HTR-8/SVneo (cell line): ENCODE data around the gene SSPN.
A peak's percentile ranks its signal among the peaks of the same experiment; 100 is the strongest.

Source experiments
- DNase-seq: peaks from one replicate; pipeline ENCODE4 v3.0.0; 2011; ENCODE audit warnings: low spot score, mixed read lengths; ENCODE audit not compliant: insufficient read length
- FAIRE-seq: peaks from 2 replicates; lab custom pipeline; 2011; peaks lifted over from hg19 to GRCh38; lab: Jason Lieb, UNC

SSPN gene

GRCh38 chr12:26279091-26279490, 83.7 kb downstream of the SSPN start:
- DNase-seq, result no peak

DNA sequence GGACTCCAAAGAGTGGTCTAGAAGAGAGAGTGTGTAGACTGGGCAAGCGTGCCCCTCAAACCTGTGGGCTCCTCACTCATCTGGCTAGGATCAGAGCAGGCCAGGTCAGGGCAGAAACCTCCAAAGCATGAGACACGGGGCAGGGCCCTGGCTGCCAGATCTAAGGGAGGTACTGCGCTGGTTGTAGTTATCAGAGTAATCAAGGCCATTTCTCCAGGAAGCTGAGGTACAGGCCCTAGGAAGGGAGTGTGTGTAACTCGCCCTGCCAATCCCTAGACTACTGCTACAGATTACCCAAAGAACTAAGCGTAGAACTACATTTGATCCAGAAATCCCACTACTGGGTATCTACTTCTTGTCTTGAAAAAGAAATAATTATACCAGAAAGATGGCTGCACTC, 84.5 kb downstream of the SSPN start:
- FAIRE-seq (no peak), DNase-seq (no peak)

More at GRCh38 chr12:26279091-26279490, 83.7 kb downstream of the SSPN start:
- FAIRE-seq, result no peak

GRCh38 chr12:26280869-26281268, 85.5 kb downstream of the SSPN start:
- FAIRE-seq (no peak), DNase-seq (no peak)

DNA sequence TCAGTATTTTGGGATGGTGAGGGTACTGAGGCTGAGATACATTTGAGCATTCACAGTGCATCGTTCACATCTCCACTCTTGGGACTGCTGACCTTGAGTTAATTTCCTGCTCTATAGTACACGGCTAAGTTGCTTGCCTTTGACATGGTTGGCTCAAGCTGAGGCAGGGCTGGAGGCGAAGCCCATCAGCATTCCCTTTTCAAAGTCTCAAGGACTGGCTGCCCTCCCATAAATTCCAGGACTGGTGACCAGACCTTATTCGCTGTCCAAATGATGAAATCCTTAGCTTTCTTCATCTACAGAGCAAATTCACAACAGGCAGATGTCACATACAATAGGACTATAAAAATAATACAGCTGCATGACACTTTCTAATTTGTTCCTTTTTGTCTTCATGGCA, 85.9 kb downstream of the SSPN start:
- FAIRE-seq (peak; percentile 55), DNase-seq (no peak)

GRCh38 chr12:26282339-26282940, 87.1 kb downstream of the SSPN start:
- DNase-seq, result no peak

DNA sequence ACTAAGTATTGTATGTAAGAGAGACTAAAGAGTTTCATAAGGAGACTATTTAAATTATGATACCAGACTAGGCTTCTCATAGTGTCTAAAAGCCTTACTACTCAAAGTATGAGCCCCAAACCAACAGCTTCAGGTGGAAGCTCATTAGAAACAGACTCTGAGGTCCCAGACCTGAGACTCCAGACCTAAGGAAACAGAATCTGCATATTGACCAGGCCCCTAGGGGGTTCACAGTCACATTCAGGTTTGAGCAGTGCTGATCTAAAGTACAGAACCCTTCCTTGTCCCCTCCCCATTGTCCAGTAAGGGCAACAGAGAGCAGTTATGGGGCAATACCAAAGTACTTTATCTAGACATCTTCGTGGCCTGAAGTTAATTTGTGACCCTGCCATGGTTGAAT, 87.7 kb downstream of the SSPN start:
- DNase-seq (no peak), FAIRE-seq (no peak)

More at GRCh38 chr12:26282339-26282940, 87.1 kb downstream of the SSPN start:
- no peak for FAIRE-seq

DNA sequence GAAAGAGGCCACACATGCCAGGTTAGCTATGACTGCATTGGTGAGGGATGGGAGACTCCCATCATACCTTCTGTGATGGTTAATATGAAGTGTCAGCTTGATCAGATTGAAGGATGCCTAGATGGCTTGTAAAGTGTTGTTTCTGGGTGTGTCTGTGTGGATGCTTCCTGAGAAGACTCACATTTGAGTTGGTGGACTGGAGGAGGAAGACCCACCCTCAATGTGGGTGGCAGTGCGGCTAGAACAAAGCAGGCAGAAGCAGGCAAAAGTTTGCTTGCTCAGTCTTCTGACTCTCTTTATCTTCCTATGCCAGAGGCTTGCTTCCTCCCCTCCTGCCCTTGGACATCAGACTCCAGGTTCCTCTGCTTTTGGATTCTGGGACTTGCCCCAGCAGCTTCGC, 88.2 kb downstream of the SSPN start:
- peak; percentile 52 for FAIRE-seq
- no peak for DNase-seq

GRCh38 chr12:26285401-26285800, 90.0 kb downstream of the SSPN start:
- FAIRE-seq (peak; percentile 9), DNase-seq (no peak)

- DNase-seq (no peak), FAIRE-seq (peak; percentile 28)
Measured at GRCh38 chr12:26286186-26286585, 90.8 kb downstream of the SSPN start.

GRCh38 chr12:26287671-26288381, 92.5 kb downstream of the SSPN start:
- FAIRE-seq, result no peak

DNA sequence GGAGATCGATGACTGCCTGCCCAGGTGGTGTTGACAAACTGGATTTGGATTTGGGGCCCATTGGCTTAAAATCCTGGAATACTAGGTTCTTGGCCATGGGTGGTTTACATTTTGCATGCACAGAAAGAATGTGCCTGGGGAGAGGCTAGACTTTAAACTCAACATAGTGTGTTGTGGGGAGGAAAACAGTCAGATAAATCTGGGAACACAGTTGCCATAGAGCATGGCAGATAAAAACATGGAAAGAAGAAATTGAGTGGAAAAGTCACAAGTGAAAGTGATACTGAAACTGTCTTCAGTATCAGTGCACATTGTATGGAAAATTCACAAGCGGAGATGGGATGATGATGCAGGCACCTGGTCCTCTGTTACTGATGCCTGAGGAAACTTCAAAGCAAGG, 95.2 kb downstream of the SSPN start:
- no peak for FAIRE-seq
- no peak for DNase-seq

More at GRCh38 chr12:26287671-26288381, 92.5 kb downstream of the SSPN start:
- DNase-seq, result no peak

- FAIRE-seq (no peak), DNase-seq (no peak)
Measured at GRCh38 chr12:26292596-26292995, 97.2 kb downstream of the SSPN start.

GRCh38 chr12:26293612-26294011, 98.2 kb downstream of the SSPN start:
- DNase-seq (no peak), FAIRE-seq (peak; percentile 94)

GRCh38 chr12:26295001-26295400, 99.6 kb downstream of the SSPN start:
- FAIRE-seq (peak; percentile 67), DNase-seq (no peak)

DNA sequence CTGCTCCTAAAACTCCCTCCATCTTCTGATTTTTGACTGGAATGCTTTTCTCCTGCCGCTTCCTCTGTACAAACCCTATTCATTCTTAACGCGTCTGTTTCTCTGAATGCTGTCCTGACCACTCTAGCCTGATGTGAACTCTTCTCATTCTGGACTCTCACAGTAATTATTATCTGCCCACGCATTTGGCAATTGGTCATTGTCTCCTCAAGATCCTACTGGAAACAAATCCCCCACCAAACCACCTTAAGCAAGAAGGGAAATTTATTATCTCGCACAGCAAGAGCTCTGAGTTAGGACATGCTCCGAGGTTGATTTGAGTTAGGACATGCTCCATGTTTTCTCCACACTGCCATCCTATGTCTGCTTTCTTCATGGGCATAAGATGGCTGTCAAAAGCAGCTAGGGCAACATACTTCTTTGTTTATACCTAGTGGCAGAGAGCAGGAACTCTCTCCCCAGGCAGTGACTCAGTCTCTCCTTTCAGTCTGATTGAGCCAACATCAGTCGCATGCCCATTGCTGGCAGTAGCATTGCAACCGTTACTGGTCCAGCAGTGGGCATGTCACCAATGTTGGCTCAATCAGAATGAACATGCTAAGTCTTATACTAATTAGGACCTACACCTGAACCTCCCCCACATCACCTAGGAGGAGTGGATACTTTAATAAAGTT, 102.2 kb downstream of the SSPN start:
- no peak for FAIRE-seq
- no peak for DNase-seq

DNA sequence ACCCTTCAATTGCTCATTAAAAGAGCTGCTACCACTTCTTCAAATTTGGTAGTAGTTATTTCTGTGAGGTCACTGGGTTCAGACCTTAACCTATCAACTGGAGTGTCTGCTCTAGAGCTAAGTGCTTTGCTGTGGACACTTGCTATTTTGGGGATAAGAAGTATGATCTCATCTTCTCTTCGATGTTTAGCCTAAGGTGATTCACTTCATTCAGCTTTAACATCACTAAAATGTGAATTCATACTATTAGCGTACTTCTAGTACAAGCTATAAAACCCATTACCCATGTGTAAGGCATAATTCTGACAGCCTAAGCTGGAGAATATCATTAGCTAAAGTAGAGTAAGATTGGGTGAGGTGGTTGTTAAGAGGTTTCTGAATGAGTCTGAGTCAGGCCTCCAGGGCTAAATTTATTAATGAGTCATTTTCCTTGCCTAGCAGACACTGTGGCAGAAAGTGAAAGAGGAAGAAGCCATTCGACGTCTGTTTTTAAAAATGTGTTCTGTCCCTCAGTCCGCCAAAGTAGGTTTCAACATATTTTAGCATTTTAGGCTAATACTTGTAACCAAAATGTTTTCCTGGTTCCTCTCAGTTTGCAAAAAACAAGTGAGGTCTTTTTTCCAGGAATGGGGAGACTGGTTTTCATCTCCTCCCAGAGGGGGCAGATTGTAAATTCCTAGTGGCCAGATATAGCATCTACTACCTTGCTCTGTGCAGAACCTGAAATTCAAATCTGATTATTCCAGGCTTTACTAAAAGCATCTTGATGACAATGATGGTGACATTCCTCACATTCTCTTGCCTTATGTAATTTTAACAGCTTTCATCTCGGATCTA, 103.6 kb downstream of the SSPN start:
- DNase-seq (peak; percentile 75), FAIRE-seq (peak; percentile 20)

DNA sequence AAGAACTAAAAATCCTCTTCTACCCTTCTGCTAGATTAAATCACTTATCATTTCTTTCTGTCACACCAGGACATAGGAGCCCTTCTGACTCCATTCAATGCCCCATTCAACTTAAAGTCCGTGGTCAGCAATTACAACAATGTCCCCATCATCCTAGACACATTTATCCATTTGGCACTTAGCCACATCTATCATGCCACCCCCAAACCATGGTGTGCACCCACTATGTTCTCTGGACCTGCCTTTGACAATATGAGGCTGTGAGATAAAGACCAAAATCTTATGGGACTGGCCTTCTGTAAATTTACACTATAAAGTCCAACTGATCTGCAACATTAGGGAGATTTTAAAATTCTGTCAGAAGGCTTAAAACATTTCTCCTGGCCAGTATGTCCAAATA, 104.4 kb downstream of the SSPN start:
- DNase-seq, result no peak
- no peak for FAIRE-seq
